CD4-positive, alpha-beta T cell treated with Interleukin-10 for 1 hour (primary cell): ENCODE data around the gene SORCS1.

Source experiments
- DNase-seq: peaks from one replicate; pipeline ENCODE4 v3.0.0-alpha.2; 2020

The SORCS1 gene

DNA sequence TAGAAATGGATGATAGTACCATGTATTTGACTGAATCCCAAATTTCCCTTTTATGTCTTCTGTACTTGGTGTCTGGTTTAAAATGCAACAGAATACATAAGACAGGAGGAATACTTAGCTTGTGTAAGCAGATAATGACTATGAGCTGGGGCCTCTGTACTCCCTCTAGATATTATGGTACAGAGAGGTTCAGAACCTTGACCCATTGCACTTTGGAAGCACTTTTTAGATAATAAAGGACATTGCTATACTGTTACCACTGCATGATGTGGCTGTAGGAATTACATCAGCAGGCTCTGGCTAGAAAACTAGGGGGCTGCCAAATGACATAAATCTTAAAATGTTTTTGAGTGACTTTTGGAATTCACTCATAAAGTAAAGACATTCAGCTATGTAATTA lies 526.6 kb downstream of the SORCS1 start:
- DNase-seq = no peak

- DNase-seq = no peak
These were observed 527.6 kb downstream of the SORCS1 start for GRCh38 chr10:106636766-106637491.

GRCh38 chr10:106635947-106636346 lies 528.6 kb downstream of the SORCS1 start:
- no peak for DNase-seq

- DNase-seq = no peak
These were observed 533.3 kb downstream of the SORCS1 start for GRCh38 chr10:106631016-106631702.

GRCh38 chr10:106626371-106626770 lies 538.1 kb downstream of the SORCS1 start:
- no peak for DNase-seq

- DNase-seq = no peak
These were observed 538.8 kb downstream of the SORCS1 start for GRCh38 chr10:106625751-106626150.

DNA sequence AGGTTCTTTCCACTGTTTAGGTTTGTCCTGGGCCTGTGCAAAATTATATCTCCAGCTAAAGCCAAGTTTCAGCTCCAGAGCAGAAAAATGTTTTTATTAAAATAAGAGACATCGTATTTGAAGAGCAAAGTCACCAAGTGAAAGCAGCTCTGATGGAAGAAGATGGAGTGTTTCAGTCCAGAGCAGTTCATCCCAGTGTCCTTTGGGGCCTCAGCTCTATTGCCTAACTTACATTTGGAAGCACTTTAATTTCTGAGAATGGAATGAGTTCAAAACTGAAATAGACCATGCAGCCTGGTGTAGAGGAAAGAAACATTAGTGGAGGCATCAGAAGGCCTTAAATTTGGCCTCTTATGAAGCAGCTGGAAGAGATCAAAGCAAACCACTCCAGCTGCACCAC lies 545.2 kb downstream of the SORCS1 start:
- DNase-seq = no peak

GRCh38 chr10:106618646-106619045 lies 545.9 kb downstream of the SORCS1 start:
- no peak for DNase-seq

- no peak for DNase-seq
These were observed 549.4 kb downstream of the SORCS1 start for GRCh38 chr10:106615081-106615480.

DNA sequence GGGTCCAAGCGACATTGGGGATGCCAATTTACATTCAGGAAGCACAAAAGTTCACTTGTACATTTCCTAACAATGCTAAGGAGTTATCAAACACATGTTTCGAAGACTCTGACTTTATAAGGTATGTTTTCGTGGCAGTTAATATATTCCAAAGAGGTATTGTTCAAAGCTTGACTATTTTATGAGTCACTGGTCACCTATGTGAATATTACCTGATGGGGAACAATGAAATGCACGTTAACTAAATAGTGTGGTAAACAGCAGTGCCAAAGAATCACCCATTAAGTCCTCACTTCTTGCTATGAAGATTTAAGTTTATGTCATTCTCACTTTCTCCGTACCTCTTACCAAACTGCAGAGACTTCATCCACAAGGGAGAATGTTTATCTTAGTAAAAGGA lies 550.2 kb downstream of the SORCS1 start:
- DNase-seq = no peak

GRCh38 chr10:106612381-106612780 lies 552.1 kb downstream of the SORCS1 start:
- no peak for DNase-seq

GRCh38 chr10:106609470-106610266 lies 554.8 kb downstream of the SORCS1 start:
- no peak for DNase-seq

DNA sequence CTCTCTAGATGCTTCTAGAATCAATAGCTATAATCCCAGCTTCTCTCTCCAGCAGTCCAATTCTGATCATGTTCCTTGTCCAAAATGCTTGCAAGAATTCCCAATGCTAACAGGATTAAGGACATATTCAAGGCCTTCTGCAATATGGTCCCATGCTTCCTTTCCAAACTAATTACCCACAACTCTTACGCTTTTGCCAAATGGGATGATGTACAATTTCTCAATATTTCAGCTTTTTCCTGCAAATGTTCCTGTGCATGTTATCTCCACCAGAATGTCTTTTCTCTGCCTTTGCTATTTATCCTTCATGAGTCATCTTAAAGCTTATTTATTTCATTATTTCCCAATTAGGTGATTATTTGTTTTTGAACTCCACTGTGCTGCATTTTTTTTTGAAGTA lies 556.4 kb downstream of the SORCS1 start:
- DNase-seq = no peak

GRCh38 chr10:106595281-106595680 lies 569.2 kb downstream of the SORCS1 start:
- no peak for DNase-seq

- no peak for DNase-seq
These were observed 570.6 kb downstream of the SORCS1 start for GRCh38 chr10:106593876-106594275.

DNA sequence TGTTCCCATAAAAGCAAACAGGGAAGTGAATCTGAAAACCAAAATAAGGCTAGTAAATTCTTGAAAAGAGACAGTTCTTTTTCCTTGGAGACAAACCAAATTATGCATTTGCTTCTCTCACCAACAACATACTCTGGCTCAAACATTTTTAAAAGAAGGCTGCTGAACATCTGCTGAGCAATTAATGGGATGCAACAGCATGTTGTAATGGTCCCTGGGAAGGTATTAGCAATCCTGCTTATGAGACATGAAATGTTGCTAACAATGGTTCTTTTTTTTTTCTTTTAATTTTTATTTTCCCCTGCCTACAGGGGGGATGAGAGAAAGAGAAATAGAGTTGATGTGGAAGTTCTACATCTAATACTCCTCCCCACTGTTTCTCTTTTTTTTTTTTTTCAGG lies 572.1 kb downstream of the SORCS1 start:
- DNase-seq = no peak

- DNase-seq = no peak
These were observed 582.2 kb downstream of the SORCS1 start for GRCh38 chr10:106582291-106582690.

DNA sequence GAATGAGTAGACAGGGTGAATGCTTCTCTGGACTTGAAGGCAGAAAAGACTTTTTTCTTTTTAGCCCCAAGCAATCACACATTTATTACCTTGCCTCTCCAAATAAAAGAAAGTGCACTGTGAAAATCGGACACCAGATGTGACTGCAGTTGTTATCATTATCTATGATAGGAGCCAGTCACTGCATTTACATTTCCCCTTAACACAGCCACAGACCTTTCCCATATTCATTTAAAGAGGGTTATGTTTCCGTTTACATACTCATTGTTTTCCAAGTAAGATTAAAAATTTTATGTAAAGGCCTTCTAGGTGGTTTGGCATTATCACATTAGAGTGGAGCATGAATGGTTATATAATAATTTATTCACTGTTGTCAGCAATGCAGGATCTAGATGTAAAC lies 586.8 kb downstream of the SORCS1 start:
- no peak for DNase-seq

DNA sequence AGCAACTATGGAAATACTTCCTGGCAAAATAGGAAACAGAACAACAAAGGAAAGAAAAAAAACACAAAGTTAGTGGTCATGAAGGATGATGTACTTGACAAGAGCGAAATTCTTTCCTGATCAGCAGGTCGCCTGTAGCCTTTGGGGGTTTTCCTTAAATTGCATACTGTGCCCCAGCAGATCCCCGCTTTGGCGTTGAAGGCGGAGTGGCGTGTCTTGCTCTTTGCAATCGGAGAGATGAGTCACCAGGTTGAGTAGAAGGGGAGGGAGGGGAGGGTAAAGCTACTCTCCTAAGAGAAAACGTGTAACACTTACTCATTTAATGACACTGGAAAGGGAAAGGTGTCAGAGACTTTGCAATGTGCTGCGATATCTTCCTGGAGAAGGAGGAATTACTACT lies 587.2 kb downstream of the SORCS1 start:
- no peak for DNase-seq

DNA sequence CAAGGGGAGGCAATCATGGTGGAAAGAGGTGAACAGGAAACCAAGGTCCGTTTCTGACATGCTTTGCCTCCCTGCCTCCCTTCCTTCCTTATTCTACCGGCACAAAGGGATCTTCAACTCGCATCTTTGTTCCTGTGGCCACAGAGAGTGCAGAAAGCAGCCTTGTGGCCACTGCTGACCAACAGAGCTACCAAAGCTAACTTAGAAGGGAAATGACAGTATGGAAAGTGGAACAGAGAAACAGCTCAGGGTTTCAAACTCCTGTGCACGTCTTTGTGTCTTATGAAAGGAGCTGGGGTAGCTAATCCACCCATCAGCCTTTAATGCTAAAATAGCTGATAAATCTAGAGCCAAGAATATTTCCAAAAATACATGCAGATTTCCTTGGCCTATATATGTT lies 588.0 kb downstream of the SORCS1 start:
- no peak for DNase-seq

GRCh38 chr10:106573106-106573505 lies 591.4 kb downstream of the SORCS1 start:
- no peak for DNase-seq

DNA sequence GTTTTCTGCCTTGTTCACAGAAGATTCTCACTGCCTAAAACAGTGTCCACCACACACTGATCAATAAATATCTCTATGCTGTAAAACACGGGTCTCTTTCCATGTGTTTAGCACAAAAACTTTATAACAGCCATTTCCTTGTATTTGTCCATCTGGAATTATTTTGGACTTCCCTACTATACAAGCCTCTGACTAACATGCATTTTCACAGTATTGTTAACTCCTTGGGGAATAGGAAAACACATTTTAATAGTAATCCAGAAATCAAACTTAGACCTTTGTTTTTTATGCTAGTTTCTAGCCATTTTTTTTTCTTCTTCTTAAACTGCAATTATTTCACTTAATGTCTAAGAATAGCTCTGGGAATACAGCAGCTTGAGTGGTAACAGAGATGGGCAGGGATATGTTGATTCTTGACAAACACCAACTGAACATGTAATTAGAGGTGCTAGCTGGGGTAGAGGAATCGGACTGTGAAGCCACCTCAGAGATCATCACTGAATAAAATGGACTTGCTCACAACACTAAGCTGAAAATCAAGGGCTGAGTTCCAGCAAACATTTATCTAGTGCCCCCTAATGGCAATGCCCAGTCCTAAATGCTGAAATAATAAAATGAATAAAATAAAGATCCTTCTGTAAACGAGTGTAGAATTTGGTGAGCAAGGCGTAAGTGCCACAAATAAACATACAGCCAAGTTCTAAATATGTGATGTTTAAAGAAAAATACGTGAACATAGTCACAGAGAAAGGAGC lies 593.1 kb downstream of the SORCS1 start:
- DNase-seq = no peak

GRCh38 chr10:106570268-106570667 lies 594.2 kb downstream of the SORCS1 start:
- DNase-seq = no peak
